H1 (cell line): Measurements from ENCODE around the gene NOBOX.
"Not testable (repeated sequence)": the region's sequence is repeated elsewhere in the genome, so short reads cannot be mapped to it uniquely, and the experiment has no call there.

Experiments used
- BRCA1 ChIP-seq: IDR thresholded peaks from 2 replicates; pipeline ENCODE4 v1.6.1; 2012; ENCODE audit warnings: low read depth, low read length, improper control_type of control experiment
- CHD2 ChIP-seq: IDR thresholded peaks from 2 replicates; pipeline ENCODE4 v1.6.1; 2012; ENCODE audit warnings: low read length, improper control_type of control experiment
- FOSL1 ChIP-seq: IDR thresholded peaks from 2 replicates; pipeline ENCODE4 v1.6.1; 2011; ENCODE audit warnings: mild to moderate bottlenecking, low read depth, low read length, moderate library complexity; ENCODE audit not compliant: insufficient read depth
- JUND ChIP-seq: IDR thresholded peaks from 2 replicates; pipeline ENCODE4 v1.6.1; 2011; ENCODE audit warnings: mild to moderate bottlenecking, improper control_type of control experiment, low read length
- POLR2A ChIP-seq, 2 experiments: IDR thresholded peaks; 1 replicate in 1 of 2; 2 replicates in 1 of 2; pipeline ENCODE4 v1.6.1; 2011; ENCODE audit warnings: low read depth in 2 of 2, low read length in 2 of 2, mild to moderate bottlenecking in 2 of 2; ENCODE audit errors: control extremely low read depth in 1 of 2
- TF ChIP-seq, protein P1 (sequence below): IDR thresholded peaks from 2 replicates; pipeline ENCODE4 v1.6.1; 2012; ENCODE audit warnings: low read length, inconsistent platforms

- not testable (repeated sequence) for TF ChIP-seq CHD2; BRCA1; FOSL1; POLR2A (IDR thresholded peaks at IDR 0.05; ENCODE audit: control extremely low read depth in 1 of 2, low read depth in 2 of 2, low read length in 2 of 2); JUND
- TF ChIP-seq, protein P1, sequence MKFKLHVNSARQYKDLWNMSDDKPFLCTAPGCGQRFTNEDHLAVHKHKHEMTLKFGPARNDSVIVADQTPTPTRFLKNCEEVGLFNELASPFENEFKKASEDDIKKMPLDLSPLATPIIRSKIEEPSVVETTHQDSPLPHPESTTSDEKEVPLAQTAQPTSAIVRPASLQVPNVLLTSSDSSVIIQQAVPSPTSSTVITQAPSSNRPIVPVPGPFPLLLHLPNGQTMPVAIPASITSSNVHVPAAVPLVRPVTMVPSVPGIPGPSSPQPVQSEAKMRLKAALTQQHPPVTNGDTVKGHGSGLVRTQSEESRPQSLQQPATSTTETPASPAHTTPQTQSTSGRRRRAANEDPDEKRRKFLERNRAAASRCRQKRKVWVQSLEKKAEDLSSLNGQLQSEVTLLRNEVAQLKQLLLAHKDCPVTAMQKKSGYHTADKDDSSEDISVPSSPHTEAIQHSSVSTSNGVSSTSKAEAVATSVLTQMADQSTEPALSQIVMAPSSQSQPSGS: not testable (repeated sequence)
These were observed 36.2 kb downstream of the NOBOX start for GRCh38 chr7:144367250-144367649.
